H1 (cell line): ENCODE measurements around the gene LTB. TPM values are rescaled to one million over a fixed set of nuclear protein-coding genes. Genes with fewer than 3 reads are reported as not detected.
A peak's percentile ranks its signal among the peaks of the same experiment; 100 is the strongest.

Experiments used
- CTCF ChIA-PET: fragments of 300-600 bp; sonication (Branson Sonifier 250); formaldehyde crosslinking; loops from one replicate; lab custom pipeline; 2021; ENCODE audit not compliant: partially characterized antibody; lab: Charles Lee
- POLR2A ChIA-PET: fragments of 300-600 bp; sonication (Branson Sonifier 250); formaldehyde crosslinking; loops from one replicate; lab custom pipeline; 2021; ENCODE audit warnings: inconsistent platforms; ENCODE audit not compliant: partially characterized antibody; lab: Charles Lee
- DNase-seq, 2 experiments: peaks; one replicate each; pipeline versions ENCODE4 v3.0.0 to v3.0.0-alpha.2; 2010 to 2022; ENCODE audit warnings: low spot score in 2 of 2, low read depth in 1 of 2, mixed read lengths in 1 of 2
- FAIRE-seq: peaks from 2 replicates; lab custom pipeline; 2011; peaks lifted over from hg19 to GRCh38; lab: Jason Lieb, UNC
- H2AFZ ChIP-seq: 2 replicates; pipeline ENCODE4 v1.8.1; 2012; ENCODE audit warnings: low read length, inconsistent platforms
- H2AK5ac ChIP-seq: 2 replicates; pipeline ENCODE4 v1.6.1; 2013; ENCODE audit warnings: low read depth, low read length
- H2BK120ac ChIP-seq: replicated peaks from 2 replicates; pipeline ENCODE3; 2013; ENCODE audit warnings: low read depth, low read length, inconsistent platforms
- H2BK12ac ChIP-seq: 2 replicates; pipeline ENCODE4 v1.6.1; 2013; ENCODE audit warnings: low read depth, low read length
- H2BK15ac ChIP-seq: 2 replicates; pipeline ENCODE4 v1.6.1; 2013; ENCODE audit warnings: low read length
- H2BK20ac ChIP-seq: 2 replicates; pipeline ENCODE4 v1.6.1; 2013; ENCODE audit warnings: low read length
- H2BK5ac ChIP-seq: 2 replicates; pipeline ENCODE4 v1.6.1; 2013; ENCODE audit warnings: low read depth, low read length
- H3K14ac ChIP-seq: 2 replicates; pipeline ENCODE4 v1.6.1; 2013; ENCODE audit warnings: inconsistent platforms; ENCODE audit not compliant: insufficient read length
- H3K18ac ChIP-seq: 2 replicates; pipeline ENCODE4 v1.6.1; 2013; ENCODE audit warnings: low read length; ENCODE audit errors: extremely low read depth
- H3K23ac ChIP-seq: 2 replicates; pipeline ENCODE4 v1.6.1; 2013; ENCODE audit warnings: inconsistent platforms; ENCODE audit not compliant: insufficient read length
- H3K23me2 ChIP-seq: 2 replicates; pipeline ENCODE4 v1.6.1; 2013; ENCODE audit warnings: low read depth, low read length
- H3K27ac ChIP-seq: 2 replicates; pipeline ENCODE4 v1.6.1; 2011; ENCODE audit warnings: low read depth, low read length, inconsistent platforms
- H3K27me3 ChIP-seq, 4 experiments: replicated peaks in 1 of 4; 1 replicate in 1 of 4; 2 replicates in 3 of 4; pipeline versions ENCODE4 v1.6.1 to v1.8.1; 2011 to 2013; ENCODE audit warnings: low read length in 3 of 4, mild to moderate bottlenecking in 3 of 4, inconsistent platforms in 2 of 4, mixed read lengths in 2 of 4, moderate library complexity in 1 of 4; ENCODE audit not compliant: control insufficient read depth in 3 of 4, insufficient read depth in 3 of 4; ENCODE audit errors: extremely low read depth in 1 of 4
- H3K36me3 ChIP-seq, 4 experiments: 2 replicates each; pipeline versions ENCODE4 v1.6.1 to v1.8.1; 2011 to 2013; ENCODE audit warnings: mild to moderate bottlenecking in 4 of 4, low read length in 3 of 4, moderate library complexity in 2 of 4, control low read depth in 1 of 4, inconsistent platforms in 1 of 4; ENCODE audit not compliant: insufficient read depth in 4 of 4, control insufficient read depth in 2 of 4
- H3K4ac ChIP-seq: replicated peaks from 2 replicates; pipeline ENCODE3; 2013; ENCODE audit warnings: low read length, low read depth, mixed read lengths, inconsistent platforms; ENCODE audit not compliant: insufficient read length
- H3K4me1 ChIP-seq, 4 experiments: replicated peaks in 1 of 4; 1 replicate in 1 of 4; 2 replicates in 3 of 4; pipeline versions ENCODE4 v1.6.1 to v1.8.1; 2011 to 2013; ENCODE audit warnings: low read length in 3 of 4, inconsistent platforms in 2 of 4, mixed read lengths in 1 of 4; ENCODE audit not compliant: insufficient read depth in 4 of 4, control insufficient read depth in 3 of 4
- H3K4me2 ChIP-seq, 2 experiments: 2 replicates each; pipeline versions ENCODE4 v1.6.1 to v1.8.1; 2011 to 2013; ENCODE audit warnings: low read depth in 2 of 2, low read length in 2 of 2, control low read depth in 1 of 2, inconsistent platforms in 1 of 2, mild to moderate bottlenecking in 1 of 2; ENCODE audit not compliant: insufficient read depth in 1 of 2
- H3K4me3 ChIP-seq, 4 experiments: fragments of 200-600, 300-600 bp in 1 of 4; sonication (generic), shearing (Covaris generic), sonication (Bioruptor Twin) in 1 of 4; 2 replicates each; pipeline versions ENCODE4 v1.5.1 to v1.8.1; 2011 to 2016; ENCODE audit warnings: low read length in 4 of 4, low read depth in 3 of 4, control low read depth in 2 of 4, inconsistent platforms in 2 of 4, mild to moderate bottlenecking in 2 of 4, mixed read lengths in 1 of 4, moderate library complexity in 1 of 4; ENCODE audit not compliant: insufficient read depth in 2 of 4; ENCODE audit errors: extremely low read depth in 1 of 4
- H3K56ac ChIP-seq: replicated peaks from 2 replicates; pipeline ENCODE3; 2013; ENCODE audit warnings: low read depth, mild to moderate bottlenecking, mixed read lengths, low read length, inconsistent platforms; ENCODE audit not compliant: insufficient read length
- H3K79me1 ChIP-seq: 2 replicates; pipeline ENCODE4 v1.6.1; 2013; ENCODE audit warnings: low read depth, low read length, control low read depth
- H3K79me2 ChIP-seq, 2 experiments: 2 replicates each; pipeline versions ENCODE4 v1.6.1 to v1.8.1; 2012 to 2013; ENCODE audit warnings: low read length in 2 of 2, mild to moderate bottlenecking in 2 of 2, inconsistent platforms in 1 of 2; ENCODE audit not compliant: insufficient read depth in 2 of 2, control insufficient read depth in 1 of 2
- H3K9ac ChIP-seq, 4 experiments: replicated peaks in 1 of 4; 1 replicate in 1 of 4; 2 replicates in 3 of 4; pipeline versions ENCODE4 v1.6.1 to v1.8.1; 2011 to 2013; ENCODE audit warnings: low read depth in 3 of 4, low read length in 3 of 4, control low read depth in 2 of 4, mild to moderate bottlenecking in 2 of 4, moderate library complexity in 2 of 4, inconsistent platforms in 1 of 4; ENCODE audit errors: extremely low read depth in 1 of 4
- H3K9me3 ChIP-seq, 2 experiments: 2 replicates each; pipeline versions ENCODE4 v1.6.1 to v1.8.1; 2012 to 2013; ENCODE audit warnings: mild to moderate bottlenecking in 2 of 2, moderate library complexity in 2 of 2, control low read depth in 1 of 2, inconsistent platforms in 1 of 2, low read depth in 1 of 2, low read length in 1 of 2, mixed read lengths in 1 of 2; ENCODE audit not compliant: insufficient read depth in 2 of 2
- H4K20me1 ChIP-seq, 2 experiments: replicated peaks in 1 of 2; 2 replicates each; pipeline versions ENCODE3 to v1.8.1; 2011 to 2013; ENCODE audit warnings: inconsistent platforms in 2 of 2, low read length in 2 of 2, mild to moderate bottlenecking in 1 of 2; ENCODE audit not compliant: insufficient read depth in 2 of 2, control insufficient read depth in 1 of 2
- H4K5ac ChIP-seq: 2 replicates; pipeline ENCODE4 v1.6.1; 2013; ENCODE audit warnings: low read length, low read depth, mixed read lengths, inconsistent platforms; ENCODE audit not compliant: insufficient read length
- H4K8ac ChIP-seq: 2 replicates; pipeline ENCODE4 v1.8.0; 2013; ENCODE audit warnings: mild to moderate bottlenecking, moderate library complexity, low read length, inconsistent platforms; ENCODE audit not compliant: insufficient read depth; ENCODE audit errors: extremely low read depth
- H4K91ac ChIP-seq: replicated peaks from 2 replicates; pipeline ENCODE3; 2013; ENCODE audit warnings: low read length, mixed read lengths, inconsistent platforms; ENCODE audit not compliant: insufficient read length
- CEBPB ChIP-seq: IDR thresholded peaks from 2 replicates; pipeline ENCODE4 v1.6.1; 2012; ENCODE audit warnings: low read depth, low read length
- CREB1 ChIP-seq: IDR thresholded peaks from 2 replicates; pipeline ENCODE4 v1.6.1; 2012; ENCODE audit warnings: inconsistent platforms
- EP300 ChIP-seq, 2 experiments: IDR thresholded peaks; 1 replicate in 1 of 2; 2 replicates in 1 of 2; pipeline ENCODE4 v1.6.1; 2011 to 2012; ENCODE audit warnings: low read depth in 2 of 2, low read length in 2 of 2, mild to moderate bottlenecking in 2 of 2, borderline replicate concordance in 1 of 2, inconsistent platforms in 1 of 2, moderate library complexity in 1 of 2
- GTF2F1 ChIP-seq: IDR thresholded peaks from 2 replicates; pipeline ENCODE4 v1.6.1; 2012; ENCODE audit warnings: low read depth, low read length, improper control_type of control experiment, borderline replicate concordance
- MAFK ChIP-seq: IDR thresholded peaks from 2 replicates; pipeline ENCODE4 v1.6.1; 2012; ENCODE audit warnings: low read depth, mild to moderate bottlenecking, improper control_type of control experiment, low read length
- SIX5 ChIP-seq: IDR thresholded peaks from 2 replicates; pipeline ENCODE4 v1.6.1; 2011; ENCODE audit warnings: mild to moderate bottlenecking, low read depth, low read length
- SP1 ChIP-seq: IDR thresholded peaks from 2 replicates; pipeline ENCODE4 v1.6.1; 2011; ENCODE audit warnings: low read depth, low read length
- WGBS, 2 experiments: shearing (Covaris generic) in 1 of 2; methylation state at CpG; one replicate each; pipeline versions ENCODE4 v1.1.6 to v1.1.7; 2013 to 2015; ENCODE audit warnings: low lambda C conversion rate in 2 of 2, mixed read lengths in 2 of 2, inconsistent platforms in 1 of 2, low coverage in 1 of 2, missing lambda C conversion rate in 1 of 2; ENCODE audit not compliant: insufficient replicate concordance in 2 of 2, insufficient coverage in 1 of 2, insufficient read length in 1 of 2; ENCODE audit errors: extremely low coverage in 1 of 2, missing lambda C conversion rate in 1 of 2; 5-methylcytosine and 5-hydroxymethylcytosine counted together
- polyA plus RNA-seq, 7 experiments: library from polyadenylated mRNA; depleted of rRNA in 3 of 7; stranded (reverse) in 5 of 7; unstranded in 2 of 7; fragments of >200 nt in 5 of 7; fragments of 200-250 nt in 2 of 7; gene quantifications; 1 replicate in 5 of 7; 2 replicates in 1 of 7; 4 replicates in 1 of 7; pipeline versions ENCODE4 v1.2.1 to v1.2.3, GENCODE V29; 2011 to 2013; ENCODE audit warnings: missing spikeins in 2 of 7, mixed read lengths in 2 of 7
- total RNA-seq: library from RNA; stranded (reverse); fragmentation: NEBNext Ultra II Directional; extraction: Animal tissue kit (Norgen Biotek cat#: 25700); gene quantifications from 2 replicates; pipeline ENCODE4 v1.2.1, GENCODE V29; 2021
- TF ChIP-seq, protein P1 (sequence below): IDR thresholded peaks from 2 replicates; pipeline ENCODE4 v1.6.1; 2011; ENCODE audit warnings: low read length, improper control_type of control experiment

LTB gene
- total and polyA plus RNA-seq, 2 of the 8 experiments (the other 6 are each of a cell fraction or from before 2014, with no cell fraction given), result 0.43 to 0.47 TPM

DNA sequence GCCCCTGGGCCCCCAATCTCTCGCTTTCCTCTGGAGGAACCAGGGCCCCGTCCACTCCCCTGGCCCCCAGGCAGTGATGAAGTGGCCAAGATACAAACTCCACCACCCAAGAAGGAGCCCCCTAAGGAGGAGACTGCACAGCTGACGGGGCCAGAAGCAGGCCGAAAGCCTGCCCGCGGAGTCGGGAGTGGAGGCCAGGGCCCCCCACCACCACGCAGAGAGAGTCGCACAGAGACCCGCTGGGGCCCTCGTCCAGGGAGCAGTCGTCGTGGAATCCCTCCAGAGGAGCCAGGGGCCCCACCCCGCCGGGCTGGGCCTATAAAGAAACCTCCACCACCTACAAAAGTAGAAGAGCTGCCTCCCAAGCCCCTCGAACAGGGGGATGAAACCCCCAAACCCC, 49.0 kb upstream of the LTB start:
- Histone ChIP-seq H2BK120ac (no peak overlapping the region), H3K23ac (no peak overlapping the region), H2AK5ac (no peak overlapping the region), H2AFZ (no peak overlapping the region), H4K5ac (no peak overlapping the region), H3K79me2 (no peaks in the 10 kb centered on the region; a peak in 1 of 4 replicates), H2BK20ac (no peak overlapping the region), H2BK5ac (no peak overlapping the region), H2BK12ac (no peak overlapping the region), H3K56ac (no peak overlapping the region), H3K4me3 (no peak overlapping the region), H3K79me1 (peaks cover 13% of the 10 kb centered on the region; the same call in 1 of the 2 replicates), H3K23me2 (no peaks in the 10 kb centered on the region), H3K36me3 (peaks cover 82 to 100% (median 97%) of the 10 kb centered on the region in 4 experiments), H3K4ac (no peak overlapping the region), H4K91ac (no peak overlapping the region), H3K9me3 (no peaks in the 10 kb centered on the region), H4K8ac (peak overlapping the region; percentile 3; the same call in 1 of the 2 replicates), H3K27me3 (no peaks in the 10 kb centered on the region), H2BK15ac (no peak overlapping the region), H3K14ac (no peak overlapping the region), H3K4me2 (no peak overlapping the region), H3K4me1 (no peaks in the 10 kb centered on the region), H3K27ac (no peak overlapping the region), H4K20me1 (peaks cover 16 to 22% of the 10 kb centered on the region in 2 experiments), H3K18ac (no peak overlapping the region), H3K9ac (no peak overlapping the region)
- CTCF ChIA-PET, result interaction anchor here (0.8 kb wide), 1 partner anchor 22 kb away, joined by 3 read pairs; the partner anchor contains the start of gene BAG6
- no peak for DNase-seq
- TF ChIP-seq EP300 (IDR thresholded peaks at IDR 0.05; ENCODE audit: borderline replicate concordance in 1 of 2, low read depth in 2 of 2, low read length in 2 of 2), result no peak
- TF ChIP-seq, protein P1, sequence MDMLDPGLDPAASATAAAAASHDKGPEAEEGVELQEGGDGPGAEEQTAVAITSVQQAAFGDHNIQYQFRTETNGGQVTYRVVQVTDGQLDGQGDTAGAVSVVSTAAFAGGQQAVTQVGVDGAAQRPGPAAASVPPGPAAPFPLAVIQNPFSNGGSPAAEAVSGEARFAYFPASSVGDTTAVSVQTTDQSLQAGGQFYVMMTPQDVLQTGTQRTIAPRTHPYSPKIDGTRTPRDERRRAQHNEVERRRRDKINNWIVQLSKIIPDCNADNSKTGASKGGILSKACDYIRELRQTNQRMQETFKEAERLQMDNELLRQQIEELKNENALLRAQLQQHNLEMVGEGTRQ, result no peak
- TF ChIP-seq SIX5, result no peak
- TF ChIP-seq MAFK, result no peak
- no peak for TF ChIP-seq GTF2F1
- no peak for TF ChIP-seq CEBPB
- no peak for TF ChIP-seq CREB1
- TF ChIP-seq SP1, result no peak
- POLR2A ChIA-PET, result interaction anchor here (0.8 to 34.9 kb wide), 5 partner anchors 6 to 136 kb away, joined by 3 to 883 read pairs (median 648); partner anchors contain the start of genes AIF1, APOM, BAG6 and C6orf47
- FAIRE-seq, result no peak
- WGBS, 2 experiments, result 98% methylated on average over 15 of the region's 16 CpGs; no CpG with 5 or more reads in 1 of the 2 experiments
